Measurements from ENCODE around the gene MCTP1.
"Not testable (repeated sequence)": the region's sequence is repeated elsewhere in the genome, so short reads cannot be mapped to it uniquely, and the experiment has no call there.

The MCTP1 gene

GRCh38 chr5:94967525-94967924 lies 317.4 kb downstream of the MCTP1 start:
- Histone ChIP-seq H4K20me1 (ENCODE audit: control insufficient read depth, insufficient read depth, low read depth, low read length) (no peaks in the 10 kb centered on the region), H3K79me2 (ENCODE audit: control insufficient read depth, low read length) (no peaks in the 10 kb centered on the region)
- TF ChIP-seq CTCF (IDR thresholded peaks at IDR 0.05; ENCODE audit: low read depth, low read length, poor library complexity, severe bottlenecking) (no peak), EZH2phosphoT487 (IDR thresholded peaks at IDR 0.05; ENCODE audit: borderline replicate concordance, low read length) (no peak)

GRCh38 chr5:94959279-94959678 lies 325.6 kb downstream of the MCTP1 start:
- H3K27ac ChIP-seq (ENCODE audit: low read depth, low read length); H3K36me3 ChIP-seq (ENCODE audit: control insufficient read depth, low read length); H3K79me2 ChIP-seq (ENCODE audit: control insufficient read depth, low read length); H3K4me3 ChIP-seq (ENCODE audit: low read length); H3F3A ChIP-seq (ENCODE audit: control insufficient read depth, insufficient read depth); H3K4me1 ChIP-seq (ENCODE audit: control insufficient read depth, low read length); H3K4me2 ChIP-seq (ENCODE audit: low read length); H3K27me3 ChIP-seq (ENCODE audit: control insufficient read depth, low read length); H3K9me2 ChIP-seq (replicated peaks; ENCODE audit: control insufficient read depth, low read length); H3K9me3 ChIP-seq (ENCODE audit: control insufficient read depth, insufficient read depth, low read length); H4K20me1 ChIP-seq (ENCODE audit: control insufficient read depth, insufficient read depth, low read depth, low read length): not testable (repeated sequence)

More at GRCh38 chr5:94967525-94967924, 317.4 kb downstream of the MCTP1 start:
- Histone ChIP-seq H3K4me1 (ENCODE audit: control insufficient read depth, low read length) (no peaks in the 10 kb centered on the region), H3K9me2 (replicated peaks; ENCODE audit: control insufficient read depth, low read length) (no peaks in the 10 kb centered on the region), H3K4me2 (ENCODE audit: low read length) (no peak overlapping the region), H3K9me3 (ENCODE audit: control insufficient read depth, insufficient read depth, low read length) (no peaks in the 10 kb centered on the region), H3K27me3 (ENCODE audit: control insufficient read depth, low read length) (no peaks in the 10 kb centered on the region), H3K4me3 (ENCODE audit: low read length) (no peak overlapping the region), H3K27ac (ENCODE audit: low read depth, low read length) (no peak overlapping the region), H3K36me3 (ENCODE audit: control insufficient read depth, low read length) (no peaks in the 10 kb centered on the region), H3F3A (ENCODE audit: control insufficient read depth, insufficient read depth) (no peaks in the 10 kb centered on the region)

GRCh38 chr5:94945656-94946055 lies 339.2 kb downstream of the MCTP1 start:
- Histone ChIP-seq H3K36me3 (ENCODE audit: control insufficient read depth, low read length) (no peaks in the 10 kb centered on the region), H3K79me2 (ENCODE audit: control insufficient read depth, low read length) (no peaks in the 10 kb centered on the region), H3K4me2 (ENCODE audit: low read length) (no peak overlapping the region), H3K9me3 (ENCODE audit: control insufficient read depth, insufficient read depth, low read length) (no peaks in the 10 kb centered on the region), H3F3A (ENCODE audit: control insufficient read depth, insufficient read depth) (no peaks in the 10 kb centered on the region), H3K4me3 (ENCODE audit: low read length) (no peak overlapping the region), H3K9me2 (replicated peaks; ENCODE audit: control insufficient read depth, low read length) (no peaks in the 10 kb centered on the region), H4K20me1 (ENCODE audit: control insufficient read depth, insufficient read depth, low read depth, low read length) (no peaks in the 10 kb centered on the region), H3K4me1 (ENCODE audit: control insufficient read depth, low read length) (no peaks in the 10 kb centered on the region), H3K27ac (ENCODE audit: low read depth, low read length) (no peak overlapping the region), H3K27me3 (ENCODE audit: control insufficient read depth, low read length) (no peaks in the 10 kb centered on the region)
- TF ChIP-seq EZH2phosphoT487 (IDR thresholded peaks at IDR 0.05; ENCODE audit: borderline replicate concordance, low read length), result no peak
- TF ChIP-seq CTCF (IDR thresholded peaks at IDR 0.05; ENCODE audit: low read depth, low read length, poor library complexity, severe bottlenecking), result no peak

DNA sequence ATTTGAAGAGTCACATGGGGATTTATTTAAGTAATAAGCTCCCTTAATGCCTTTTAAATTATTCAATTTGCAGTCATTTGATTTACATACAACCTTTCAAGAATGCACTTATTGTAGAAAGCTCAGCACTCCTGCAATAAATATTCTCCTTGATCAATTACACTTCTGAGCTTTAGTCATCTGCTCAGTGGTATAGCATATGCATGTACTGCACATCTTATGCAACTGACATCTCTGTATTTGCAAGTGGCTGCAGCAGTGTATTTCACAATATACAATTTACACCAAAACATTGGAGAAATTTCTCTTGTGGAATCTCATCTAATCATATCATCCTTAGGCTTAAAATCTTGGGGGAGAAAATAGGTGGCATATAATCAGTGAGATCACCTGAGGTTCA lies 340.7 kb downstream of the MCTP1 start:
- Histone ChIP-seq H4K20me1 (ENCODE audit: control insufficient read depth, insufficient read depth, low read depth, low read length) (no peaks in the 10 kb centered on the region), H3K79me2 (ENCODE audit: control insufficient read depth, low read length) (no peaks in the 10 kb centered on the region), H3K27ac (ENCODE audit: low read depth, low read length) (no peak overlapping the region), H3K4me3 (ENCODE audit: low read length) (no peak overlapping the region), H3K9me3 (ENCODE audit: control insufficient read depth, insufficient read depth, low read length) (no peaks in the 10 kb centered on the region), H3K9me2 (replicated peaks; ENCODE audit: control insufficient read depth, low read length) (no peaks in the 10 kb centered on the region), H3K4me2 (ENCODE audit: low read length) (no peak overlapping the region), H3K36me3 (ENCODE audit: control insufficient read depth, low read length) (no peaks in the 10 kb centered on the region), H3K27me3 (ENCODE audit: control insufficient read depth, low read length) (no peaks in the 10 kb centered on the region), H3K4me1 (ENCODE audit: control insufficient read depth, low read length) (no peaks in the 10 kb centered on the region), H3F3A (ENCODE audit: control insufficient read depth, insufficient read depth) (no peaks in the 10 kb centered on the region)
- no peak for TF ChIP-seq CTCF (IDR thresholded peaks at IDR 0.05; ENCODE audit: low read depth, low read length, poor library complexity, severe bottlenecking)
- TF ChIP-seq EZH2phosphoT487 (IDR thresholded peaks at IDR 0.05; ENCODE audit: borderline replicate concordance, low read length), result no peak
